H9 (cell line): Measurements from ENCODE around the gene BRD9. TPM values are rescaled to one million over a fixed set of nuclear protein-coding genes. Genes with fewer than 3 reads are reported as not detected.
"Not testable (repeated sequence)": the region's sequence is repeated elsewhere in the genome, so short reads cannot be mapped to it uniquely, and the experiment has no call there.

Experiments
- DNase-seq: peaks from one replicate; pipeline ENCODE4 v3.0.0-alpha.2; 2017
- H2AFZ ChIP-seq: one replicate; pipeline ENCODE4 v1.6.1; 2013; ENCODE audit warnings: mild to moderate bottlenecking, low read length, control low read depth, moderate library complexity
- H2AK5ac ChIP-seq: 2 replicates; pipeline ENCODE4 v1.6.1; 2013; ENCODE audit warnings: low read length, control low read depth, mixed read lengths; ENCODE audit not compliant: insufficient read length
- H2BK120ac ChIP-seq: one replicate; pipeline ENCODE4 v1.6.1; 2013; ENCODE audit warnings: low read depth, mild to moderate bottlenecking, low read length, control low read depth, inconsistent platforms; ENCODE audit not compliant: poor library complexity, severe bottlenecking
- H2BK12ac ChIP-seq: 2 replicates; pipeline ENCODE4 v1.6.1; 2013; ENCODE audit warnings: low read length, control low read depth, mixed read lengths, low read depth; ENCODE audit not compliant: insufficient read length
- H2BK15ac ChIP-seq: 2 replicates; pipeline ENCODE4 v1.6.1; 2013; ENCODE audit warnings: low read depth, low read length, control low read depth
- H2BK20ac ChIP-seq: one replicate; pipeline ENCODE4 v1.6.1; 2013; ENCODE audit warnings: low read depth, mild to moderate bottlenecking, low read length, control low read depth, inconsistent platforms; ENCODE audit not compliant: poor library complexity, severe bottlenecking
- H2BK5ac ChIP-seq: 2 replicates; pipeline ENCODE4 v1.6.1; 2013; ENCODE audit warnings: low read length, control low read depth, mixed read lengths; ENCODE audit not compliant: insufficient read length
- H3K14ac ChIP-seq: 2 replicates; pipeline ENCODE4 v1.6.1; 2013; ENCODE audit warnings: low read length, control low read depth; ENCODE audit not compliant: insufficient read depth
- H3K18ac ChIP-seq: 2 replicates; pipeline ENCODE4 v1.6.1; 2013; ENCODE audit warnings: low read depth, mild to moderate bottlenecking, mixed read lengths, low read length, control low read depth; ENCODE audit not compliant: insufficient read length
- H3K23ac ChIP-seq: 2 replicates; pipeline ENCODE4 v1.6.1; 2013; ENCODE audit warnings: low read length, control low read depth, mixed read lengths, low read depth; ENCODE audit not compliant: insufficient read length
- H3K23me2 ChIP-seq: 2 replicates; pipeline ENCODE4 v1.6.1; 2013; ENCODE audit warnings: low read depth, mild to moderate bottlenecking, mixed read lengths, low read length, control low read depth; ENCODE audit not compliant: insufficient read length, poor library complexity, severe bottlenecking
- H3K27ac ChIP-seq: 2 replicates; pipeline ENCODE4 v1.5.1; 2013; ENCODE audit warnings: low read length, control low read depth, mixed read lengths, low read depth; ENCODE audit not compliant: insufficient read length
- H3K27me3 ChIP-seq: 2 replicates; pipeline ENCODE4 v1.6.1; 2013; ENCODE audit warnings: low read length, control low read depth, inconsistent platforms; ENCODE audit not compliant: insufficient read depth
- H3K4ac ChIP-seq: 2 replicates; pipeline ENCODE4 v1.6.1; 2013; ENCODE audit warnings: low read depth, mild to moderate bottlenecking, control low read depth, inconsistent platforms, low read length, moderate library complexity
- H3K4me1 ChIP-seq: 2 replicates; pipeline ENCODE4 v1.6.1; 2013; ENCODE audit warnings: low read length, control low read depth, inconsistent platforms; ENCODE audit not compliant: insufficient read depth
- H3K4me2 ChIP-seq: 2 replicates; pipeline ENCODE4 v1.6.1; 2013; ENCODE audit warnings: low read length, control low read depth, mixed read lengths; ENCODE audit not compliant: insufficient read length, insufficient read depth
- H3K56ac ChIP-seq: 2 replicates; pipeline ENCODE4 v1.6.1; 2013; ENCODE audit warnings: low read depth, mild to moderate bottlenecking, mixed read lengths, low read length, control low read depth; ENCODE audit not compliant: insufficient read length
- H3K79me1 ChIP-seq: 2 replicates; pipeline ENCODE4 v1.6.1; 2013; ENCODE audit warnings: low read depth, mild to moderate bottlenecking, moderate library complexity, low read length, control low read depth, inconsistent platforms; ENCODE audit not compliant: insufficient read depth, poor library complexity, severe bottlenecking
- H3K79me2 ChIP-seq: 2 replicates; pipeline ENCODE4 v1.6.1; 2013; ENCODE audit warnings: low read length, control low read depth, inconsistent platforms; ENCODE audit not compliant: insufficient read depth
- H3K9ac ChIP-seq: 2 replicates; pipeline ENCODE4 v1.6.1; 2013; ENCODE audit warnings: low read length, control low read depth, mixed read lengths; ENCODE audit not compliant: insufficient read length; ENCODE audit errors: extremely low read depth
- H3K9me3 ChIP-seq: one replicate; pipeline ENCODE4 v1.6.1; 2013; ENCODE audit warnings: low read depth, low read length, inconsistent platforms; ENCODE audit not compliant: control insufficient read depth
- H3T11ph ChIP-seq: one replicate; pipeline ENCODE4 v1.6.1; 2013; ENCODE audit warnings: mild to moderate bottlenecking, low read length, control low read depth, inconsistent platforms
- H4K20me1 ChIP-seq: one replicate; pipeline ENCODE4 v1.6.1; 2013; ENCODE audit not compliant: control insufficient read depth, insufficient read length, insufficient read depth
- H4K5ac ChIP-seq: 2 replicates; pipeline ENCODE4 v1.6.1; 2013; ENCODE audit warnings: low read depth, mild to moderate bottlenecking, mixed read lengths, low read length, control low read depth; ENCODE audit not compliant: insufficient read length
- H4K8ac ChIP-seq: replicated peaks from 2 replicates; pipeline ENCODE4 v1.6.1; 2013; ENCODE audit warnings: low read length, control low read depth, mixed read lengths, low read depth; ENCODE audit not compliant: insufficient read length
- H4K91ac ChIP-seq: 2 replicates; pipeline ENCODE4 v1.6.1; 2013; ENCODE audit warnings: low read depth, mild to moderate bottlenecking, moderate library complexity, mixed read lengths, low read length, control low read depth; ENCODE audit not compliant: insufficient read length
- H3K27ac Mint-ChIP-seq, 3 experiments: 2 replicates in 2 of 3; 3 replicates in 1 of 3; pipeline ENCODE4 v1.8.0; 2020 to 2021; ENCODE audit warnings: mixed read lengths in 3 of 3, mild to moderate bottlenecking in 1 of 3, moderate library complexity in 1 of 3
- H3K27me3 Mint-ChIP-seq: 2 replicates; pipeline ENCODE4 v1.8.0; 2021; ENCODE audit warnings: low read depth, mild to moderate bottlenecking, moderate library complexity, mixed read lengths
- H3K36me3 Mint-ChIP-seq, 3 experiments: 2 replicates in 2 of 3; 3 replicates in 1 of 3; pipeline ENCODE4 v1.8.0; 2020 to 2021; ENCODE audit warnings: low read depth in 3 of 3, mixed read lengths in 3 of 3; ENCODE audit not compliant: insufficient read depth in 1 of 3
- H3K4me1 Mint-ChIP-seq, 2 experiments: 2 replicates each; pipeline ENCODE4 v1.8.0; 2020; ENCODE audit warnings: mixed read lengths in 2 of 2
- H3K4me3 Mint-ChIP-seq, 2 experiments: 2 replicates in 1 of 2; 3 replicates in 1 of 2; pipeline ENCODE4 v1.8.0; 2020 to 2021; ENCODE audit warnings: mild to moderate bottlenecking in 2 of 2, mixed read lengths in 2 of 2, moderate library complexity in 1 of 2
- H3K9me3 Mint-ChIP-seq, 2 experiments: 2 replicates in 1 of 2; 3 replicates in 1 of 2; pipeline ENCODE4 v1.8.0; 2020; ENCODE audit warnings: mild to moderate bottlenecking in 2 of 2, mixed read lengths in 2 of 2, moderate library complexity in 1 of 2
- WGBS: extraction: QIAGEN DNeasy Blood & Tissue Kit; methylation state at CpG from one replicate; pipeline ENCODE4 v1.1.7; 2013; ENCODE audit warnings: missing lambda C conversion rate, low lambda C conversion rate, mixed read lengths; ENCODE audit not compliant: insufficient read length; ENCODE audit errors: extremely low coverage; 5-methylcytosine and 5-hydroxymethylcytosine counted together
- total RNA-seq: library from RNA; stranded (reverse); gene quantifications from 2 replicates; pipeline ENCODE4 v1.2.1, GENCODE V29; 2021

The BRD9 gene
- total RNA-seq, 1 experiment from 2014 or later, result 70.5 TPM

DNA sequence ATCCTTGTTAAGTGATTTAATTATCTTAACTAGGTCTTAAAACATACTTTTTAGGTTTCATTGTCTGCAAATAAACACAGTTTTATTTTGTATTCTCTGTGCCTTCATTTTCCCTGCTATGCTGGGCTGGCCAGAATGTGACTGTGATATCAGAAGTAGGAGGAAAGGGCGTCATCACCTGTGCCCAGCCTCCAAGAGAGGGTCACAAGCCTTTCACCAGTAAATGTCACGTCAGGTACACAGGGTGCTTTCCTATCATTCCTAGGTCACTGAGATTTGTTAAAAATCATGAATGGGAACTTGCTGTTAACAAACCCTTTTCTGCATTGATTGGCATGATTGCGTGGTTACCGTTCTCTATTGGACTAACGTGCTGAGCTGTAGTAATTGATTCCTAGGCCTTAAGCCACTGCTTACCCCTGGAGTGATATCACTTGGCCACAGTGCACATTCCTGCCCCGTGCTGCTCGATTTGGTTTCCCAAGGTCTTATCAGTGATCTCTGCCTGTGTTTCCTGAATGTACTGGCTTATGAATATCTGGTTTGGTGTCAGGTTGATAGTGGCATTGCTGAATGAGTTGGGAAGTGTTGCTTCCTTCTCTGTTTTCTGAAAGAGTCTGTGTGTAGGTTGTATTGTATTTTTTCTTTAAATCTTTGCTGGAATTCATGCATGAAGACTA is 56.5 kb downstream of the BRD9 start:
- H3K27ac Mint-ChIP-seq, H3K23me2 ChIP-seq, H3K56ac ChIP-seq, H3K4me1 ChIP-seq, H3K4ac ChIP-seq, H2BK12ac ChIP-seq, H3K9ac ChIP-seq, DNase-seq, H3K18ac ChIP-seq, H3K36me3 Mint-ChIP-seq, H2AFZ ChIP-seq, H3K79me2 ChIP-seq, H4K5ac ChIP-seq, H2AK5ac ChIP-seq, H4K91ac ChIP-seq, H3K23ac ChIP-seq, H3K27ac ChIP-seq, H2BK20ac ChIP-seq, H3K9me3 ChIP-seq, H3K9me3 Mint-ChIP-seq, H3T11ph ChIP-seq, H2BK15ac ChIP-seq, H3K79me1 ChIP-seq, H2BK5ac ChIP-seq, H3K4me1 Mint-ChIP-seq, H3K27me3 ChIP-seq, H4K8ac ChIP-seq, H4K20me1 ChIP-seq, H3K14ac ChIP-seq, H3K4me3 Mint-ChIP-seq, H2BK120ac ChIP-seq, H3K4me2 ChIP-seq, H3K27me3 Mint-ChIP-seq: not testable (repeated sequence)
- WGBS, result no CpG with 5 or more reads among the region's 7 CpGs

DNA sequence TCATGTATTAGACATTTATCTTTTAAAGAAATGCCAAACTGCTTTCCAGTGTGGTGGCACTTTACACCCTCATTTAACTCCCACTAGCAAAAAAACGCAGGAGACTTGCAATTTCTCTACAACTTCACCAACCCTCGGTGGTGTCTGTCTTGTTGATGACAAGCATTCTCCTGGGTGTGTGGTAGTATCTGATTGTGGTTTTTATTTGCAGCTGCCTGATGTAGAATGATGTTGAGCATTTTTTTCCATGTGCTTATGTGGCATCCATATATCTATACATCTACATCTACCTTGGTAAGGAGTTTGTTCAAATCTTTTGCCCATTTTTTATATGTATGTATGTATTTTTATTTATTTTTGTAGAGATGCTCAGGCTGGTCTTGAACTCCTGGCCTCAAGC is 58.6 kb downstream of the BRD9 start:
- H3K27ac ChIP-seq, H4K5ac ChIP-seq, H3K23ac ChIP-seq, H2BK120ac ChIP-seq, H4K20me1 ChIP-seq, H3K27me3 ChIP-seq, H2BK20ac ChIP-seq, H3K27me3 Mint-ChIP-seq, H3K79me2 ChIP-seq, H3K4me2 ChIP-seq, H3T11ph ChIP-seq, H3K9me3 ChIP-seq, H3K9me3 Mint-ChIP-seq, H3K9ac ChIP-seq, H3K4ac ChIP-seq, H3K79me1 ChIP-seq, H3K23me2 ChIP-seq, DNase-seq, H3K4me3 Mint-ChIP-seq, H3K56ac ChIP-seq, H3K14ac ChIP-seq, H4K8ac ChIP-seq, H2BK15ac ChIP-seq, H3K27ac Mint-ChIP-seq, H3K36me3 Mint-ChIP-seq, H3K4me1 ChIP-seq, H2BK5ac ChIP-seq, H3K4me1 Mint-ChIP-seq, H4K91ac ChIP-seq, H2BK12ac ChIP-seq, H3K18ac ChIP-seq, H2AFZ ChIP-seq, H2AK5ac ChIP-seq: not testable (repeated sequence)
- no CpG with 5 or more reads among the region's 2 CpGs for WGBS
